Colonic mucosa (tissue), 4 donors: ENCODE measurements around the gene NOP14. TPM values are rescaled to one million over a fixed set of nuclear protein-coding genes. Genes with fewer than 3 reads are reported as not detected.

Source experiments
- DNase-seq: peaks from one replicate; pipeline ENCODE4 v3.0.0-alpha.2; 2020
- H3K27ac ChIP-seq: fragments of 200-600 bp; one replicate; pipeline ENCODE4 v1.8.0; 2021
- H3K27me3 ChIP-seq: fragments of 200-600 bp; one replicate; pipeline ENCODE4 v1.8.0; 2021
- H3K36me3 ChIP-seq: fragments of 200-600 bp; one replicate; pipeline ENCODE4 v1.8.0; 2021
- H3K4me1 ChIP-seq: fragments of 200-600 bp; one replicate; pipeline ENCODE4 v1.8.0; 2021; ENCODE audit warnings: mild to moderate bottlenecking
- H3K4me3 ChIP-seq: fragments of 200-600 bp; one replicate; pipeline ENCODE4 v1.8.0; 2021
- H3K9ac ChIP-seq, 2 donors: one replicate each; pipeline ENCODE4 v1.7.0; 2013; ENCODE audit warnings: control low read depth in 2 of 2, low read depth in 2 of 2, low read length in 2 of 2
- H3K9me3 ChIP-seq: fragments of 200-600 bp; one replicate; pipeline ENCODE4 v1.8.0; 2021
- CTCF ChIP-seq: fragments of 200-600 bp; IDR thresholded peaks from one replicate; pipeline ENCODE4 v1.8.0; 2022; ENCODE audit warnings: antibody characterized with exemption, mild to moderate bottlenecking
- intact Hi-C: fragments of 100-400 bp; cut with DNase I; formaldehyde crosslinking; loops from one replicate; pipeline ENCODE4 v1.14.1; 2022
- total RNA-seq, 2 donors: library from RNA; stranded (reverse); fragmentation: NEBNext Ultra II Directional in 1 of 2; extraction: Animal tissue kit (Norgen Biotek cat#: 25700) in 1 of 2; gene quantifications; one replicate each; pipeline ENCODE4 v1.2.1, GENCODE V29; 2021
- donor health status: healthy.
- donor health status: DM: no; HTN: no; CAD: no.
- donor health status: DM: no; HTN: no; CAD: no.

Gene NOP14
- total RNA-seq, 2 donors from 2014 or later: 16.5 to 40.4 TPM

GRCh38 chr4:2932951-2933565 is 30.1 kb downstream of the NOP14 start:
- Histone ChIP-seq H3K27ac (peak overlapping the region; percentile 79), H3K36me3 (no peaks in the 10 kb centered on the region), H3K4me1 (peaks cover 17% of the 10 kb centered on the region), H3K9me3 (no peaks in the 10 kb centered on the region), H3K27me3 (no peaks in the 10 kb centered on the region), H3K9ac (peak overlapping the region; percentile 58 to 64), H3K4me3 (peak overlapping the region; percentile 94)
- no peak for DNase-seq
- intact Hi-C loops: loop anchor here (5.0 to 10.0 kb wide), 2 partner anchors 88 to 171 kb away; partner anchors contain the start of gene ADD1
- TF ChIP-seq CTCF: no peak

- Histone ChIP-seq H3K4me3 (no peak overlapping the region), H3K4me1 (peaks cover 17% of the 10 kb centered on the region), H3K9ac (peak overlapping the region; percentile 24 to 40), H3K36me3 (no peaks in the 10 kb centered on the region), H3K27ac (peak overlapping the region; percentile 79), H3K9me3 (no peaks in the 10 kb centered on the region), H3K27me3 (no peaks in the 10 kb centered on the region)
- DNase-seq: no peak
- intact Hi-C loops: loop anchor here (5.0 to 10.0 kb wide), 2 partner anchors 88 to 170 kb away; partner anchors contain the start of gene ADD1
- TF ChIP-seq CTCF: no peak
These were observed 30.8 kb downstream of the NOP14 start for GRCh38 chr4:2932321-2932950.

- peak; percentile 50 for DNase-seq
- Histone ChIP-seq H3K36me3 (no peaks in the 10 kb centered on the region), H3K27ac (peak overlapping the region; percentile 32), H3K9me3 (no peaks in the 10 kb centered on the region), H3K27me3 (no peaks in the 10 kb centered on the region), H3K9ac (peak overlapping the region; percentile 34 to 62), H3K4me3 (no peak overlapping the region), H3K4me1 (peaks cover 17% of the 10 kb centered on the region)
- TF ChIP-seq CTCF: no peak
- intact Hi-C loops: loop anchor here (5.0 to 10.0 kb wide), 2 partner anchors 87 to 169 kb away; partner anchors contain the start of gene ADD1
These were observed 31.5 kb downstream of the NOP14 start for GRCh38 chr4:2931512-2932301.

- peak; percentile 53 for DNase-seq
- H3K9me3 ChIP-seq: no peaks in the 10 kb centered on the region
- no peak overlapping the region for H3K4me3 ChIP-seq
- intact Hi-C loops: loop anchor here (5.0 to 10.0 kb wide), 2 partner anchors 86 to 169 kb away; partner anchors contain the start of gene ADD1
- peak overlapping the region; percentile 32 for H3K27ac ChIP-seq
- H3K27me3 ChIP-seq: no peaks in the 10 kb centered on the region
- TF ChIP-seq CTCF: no peak
- peaks cover 17% of the 10 kb centered on the region for H3K4me1 ChIP-seq
- H3K9ac ChIP-seq: peak overlapping the region in 1 of 2 donors; percentile 34
- peaks cover 7% of the 10 kb centered on the region for H3K36me3 ChIP-seq
These were observed 32.3 kb downstream of the NOP14 start for GRCh38 chr4:2930758-2931511.
